SK-N-SH (cell line): Measurements from ENCODE around the gene LMF1.

ENCODE experiments used
- EZH2phosphoT487 ChIP-seq: fragments of 200-600 bp; sonication (generic); IDR thresholded peaks from 2 replicates; pipeline ENCODE4 v1.6.1; 2017; ENCODE audit warnings: low read depth, mixed run types, mild to moderate bottlenecking, antibody characterized with exemption, moderate library complexity, borderline replicate concordance
- FOXM1 ChIP-seq: IDR thresholded peaks from 2 replicates; pipeline ENCODE4 v1.4.0; 2012; ENCODE audit warnings: low read depth, mild to moderate bottlenecking
- GABPA ChIP-seq: IDR thresholded peaks from 2 replicates; pipeline ENCODE4 v1.4.0; 2012; ENCODE audit warnings: low read depth, mild to moderate bottlenecking
- MAX ChIP-seq: IDR thresholded peaks from 2 replicates; pipeline ENCODE4 v1.4.0; 2012; ENCODE audit warnings: low read depth
- PBX3 ChIP-seq: IDR thresholded peaks from 2 replicates; pipeline ENCODE4; 2012
- POLR2AphosphoS5 ChIP-seq: IDR thresholded peaks from 2 replicates; pipeline ENCODE4 v1.6.1; 2012; ENCODE audit warnings: low read depth, low read length
- RAD21 ChIP-seq: IDR thresholded peaks from 2 replicates; pipeline ENCODE4 v1.6.1; 2012; ENCODE audit warnings: mild to moderate bottlenecking, low read length
- SMC3 ChIP-seq: IDR thresholded peaks from 2 replicates; pipeline ENCODE4 v1.6.1; 2012; ENCODE audit warnings: low read depth, low read length, improper control_type of control experiment
- ZBTB33 ChIP-seq: IDR thresholded peaks from 2 replicates; pipeline ENCODE4 v1.4.0; 2012; ENCODE audit warnings: low read depth, borderline replicate concordance
- TF ChIP-seq, protein P1 (sequence below): fragments of 200-600 bp; sonication (generic); IDR thresholded peaks from 2 replicates; pipeline ENCODE4 v1.6.1; 2017; ENCODE audit warnings: antibody characterized with exemption, mild to moderate bottlenecking, moderate library complexity

GRCh38 chr16:938136-938535 is 32.6 kb downstream of the LMF1 start:
- TF ChIP-seq EZH2phosphoT487 (no peak), PBX3 (no peak), GABPA (no peak), SMC3 (no peak), FOXM1 (no peak), MAX (no peak), RAD21 (no peak), ZBTB33 (no peak), POLR2AphosphoS5 (no peak)
- TF ChIP-seq, protein P1, sequence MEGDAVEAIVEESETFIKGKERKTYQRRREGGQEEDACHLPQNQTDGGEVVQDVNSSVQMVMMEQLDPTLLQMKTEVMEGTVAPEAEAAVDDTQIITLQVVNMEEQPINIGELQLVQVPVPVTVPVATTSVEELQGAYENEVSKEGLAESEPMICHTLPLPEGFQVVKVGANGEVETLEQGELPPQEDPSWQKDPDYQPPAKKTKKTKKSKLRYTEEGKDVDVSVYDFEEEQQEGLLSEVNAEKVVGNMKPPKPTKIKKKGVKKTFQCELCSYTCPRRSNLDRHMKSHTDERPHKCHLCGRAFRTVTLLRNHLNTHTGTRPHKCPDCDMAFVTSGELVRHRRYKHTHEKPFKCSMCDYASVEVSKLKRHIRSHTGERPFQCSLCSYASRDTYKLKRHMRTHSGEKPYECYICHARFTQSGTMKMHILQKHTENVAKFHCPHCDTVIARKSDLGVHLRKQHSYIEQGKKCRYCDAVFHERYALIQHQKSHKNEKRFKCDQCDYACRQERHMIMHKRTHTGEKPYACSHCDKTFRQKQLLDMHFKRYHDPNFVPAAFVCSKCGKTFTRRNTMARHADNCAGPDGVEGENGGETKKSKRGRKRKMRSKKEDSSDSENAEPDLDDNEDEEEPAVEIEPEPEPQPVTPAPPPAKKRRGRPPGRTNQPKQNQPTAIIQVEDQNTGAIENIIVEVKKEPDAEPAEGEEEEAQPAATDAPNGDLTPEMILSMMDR: no peak
